MM.1S (cell line): ENCODE measurements around the gene INPP5F.

Experiments
- DNase-seq: peaks from one replicate; pipeline ENCODE4 v3.0.0-alpha.2; 2015
- H2AFZ ChIP-seq: fragments of 300-600 bp; sonication (generic); 2 replicates; pipeline ENCODE4 v1.6.0; 2016; ENCODE audit warnings: antibody characterized with exemption, low read length
- H3F3A ChIP-seq: fragments of 300-600 bp; sonication (generic); 2 replicates; pipeline ENCODE4 v1.6.1; 2016; ENCODE audit warnings: mild to moderate bottlenecking, antibody characterized with exemption, low read length, moderate library complexity, mixed read lengths; ENCODE audit not compliant: insufficient read depth
- H3K27ac ChIP-seq: fragments of 300-600 bp; sonication (generic); 2 replicates; pipeline ENCODE4 v1.5.1; 2016; ENCODE audit warnings: mild to moderate bottlenecking, low read length
- H3K27me3 ChIP-seq: fragments of 300-600 bp; sonication (generic); replicated peaks from 2 replicates; pipeline ENCODE4 v1.6.0; 2016; ENCODE audit warnings: low read length; ENCODE audit not compliant: insufficient read depth
- H3K36me3 ChIP-seq: fragments of 300-600 bp; sonication (generic); replicated peaks from 2 replicates; pipeline ENCODE4 v1.6.1; 2016; ENCODE audit warnings: mild to moderate bottlenecking, low read length, mixed read lengths; ENCODE audit not compliant: insufficient read depth
- H3K4me1 ChIP-seq: fragments of 300-600 bp; sonication (generic); 2 replicates; pipeline ENCODE4 v1.6.1; 2016; ENCODE audit warnings: low read length, mixed read lengths
- H3K4me2 ChIP-seq: fragments of 300-600 bp; sonication (generic); 2 replicates; pipeline ENCODE4 v1.6.0; 2016; ENCODE audit warnings: low read depth, low read length
- H3K4me3 ChIP-seq: fragments of 300-600 bp; sonication (generic); 2 replicates; pipeline ENCODE4 v1.5.1; 2016; ENCODE audit warnings: low read length, mixed read lengths
- H3K79me2 ChIP-seq: fragments of 300-600 bp; sonication (generic); 2 replicates; pipeline ENCODE4 v1.6.1; 2016; ENCODE audit warnings: mixed run types, low read length, mixed read lengths
- H3K9ac ChIP-seq: fragments of 300-600 bp; sonication (generic); 2 replicates; pipeline ENCODE4 v1.6.1; 2016; ENCODE audit warnings: low read length, mixed read lengths
- H3K9me2 ChIP-seq: fragments of 300-600 bp; sonication (generic); replicated peaks from 2 replicates; pipeline ENCODE4 v1.6.1; 2016; ENCODE audit warnings: mild to moderate bottlenecking, low read length, mixed read lengths; ENCODE audit not compliant: insufficient read depth
- H3K9me3 ChIP-seq: fragments of 300-600 bp; sonication (generic); replicated peaks from 2 replicates; pipeline ENCODE4 v1.6.1; 2016; ENCODE audit warnings: mild to moderate bottlenecking, low read length, mixed read lengths; ENCODE audit not compliant: insufficient read depth
- H4K20me1 ChIP-seq: fragments of 300-600 bp; sonication (generic); 2 replicates; pipeline ENCODE4 v1.6.1; 2016; ENCODE audit warnings: mild to moderate bottlenecking, low read length, moderate library complexity, mixed read lengths; ENCODE audit not compliant: insufficient read depth
- EZH2 ChIP-seq: fragments of 300-600 bp; sonication (generic); optimal IDR thresholded peaks from 2 replicates; pipeline ENCODE3; 2017; ENCODE audit warnings: low read depth, mild to moderate bottlenecking, antibody characterized with exemption, low read length, mixed read lengths
- EZH2phosphoT487 ChIP-seq: fragments of 300-600 bp; sonication (generic); IDR thresholded peaks from 2 replicates; pipeline ENCODE4 v1.6.1; 2018; ENCODE audit warnings: antibody characterized with exemption, low read length
- TF ChIP-seq, protein P1 (sequence below): fragments of 300-600 bp; sonication (generic); IDR thresholded peaks from 2 replicates; pipeline ENCODE4 v1.5.1; 2016; ENCODE audit warnings: antibody characterized with exemption, low read length, mixed read lengths

The INPP5F gene

GRCh38 chr10:119818889-119819270, 93.0 kb downstream of the INPP5F start:
- Histone ChIP-seq H3K79me2 (no peaks in the 10 kb centered on the region), H3K27me3 (no peaks in the 10 kb centered on the region), H3K36me3 (no peaks in the 10 kb centered on the region), H2AFZ (no peak overlapping the region), H3K4me1 (no peaks in the 10 kb centered on the region), H3K9ac (no peak overlapping the region), H3F3A (no peaks in the 10 kb centered on the region), H3K9me3 (no peaks in the 10 kb centered on the region), H4K20me1 (no peaks in the 10 kb centered on the region), H3K4me3 (no peak overlapping the region), H3K9me2 (no peaks in the 10 kb centered on the region), H3K4me2 (no peak overlapping the region), H3K27ac (no peak overlapping the region)
- no peak for DNase-seq
- TF ChIP-seq EZH2phosphoT487 (no peak), EZH2 (no peak)
- TF ChIP-seq, protein P1, sequence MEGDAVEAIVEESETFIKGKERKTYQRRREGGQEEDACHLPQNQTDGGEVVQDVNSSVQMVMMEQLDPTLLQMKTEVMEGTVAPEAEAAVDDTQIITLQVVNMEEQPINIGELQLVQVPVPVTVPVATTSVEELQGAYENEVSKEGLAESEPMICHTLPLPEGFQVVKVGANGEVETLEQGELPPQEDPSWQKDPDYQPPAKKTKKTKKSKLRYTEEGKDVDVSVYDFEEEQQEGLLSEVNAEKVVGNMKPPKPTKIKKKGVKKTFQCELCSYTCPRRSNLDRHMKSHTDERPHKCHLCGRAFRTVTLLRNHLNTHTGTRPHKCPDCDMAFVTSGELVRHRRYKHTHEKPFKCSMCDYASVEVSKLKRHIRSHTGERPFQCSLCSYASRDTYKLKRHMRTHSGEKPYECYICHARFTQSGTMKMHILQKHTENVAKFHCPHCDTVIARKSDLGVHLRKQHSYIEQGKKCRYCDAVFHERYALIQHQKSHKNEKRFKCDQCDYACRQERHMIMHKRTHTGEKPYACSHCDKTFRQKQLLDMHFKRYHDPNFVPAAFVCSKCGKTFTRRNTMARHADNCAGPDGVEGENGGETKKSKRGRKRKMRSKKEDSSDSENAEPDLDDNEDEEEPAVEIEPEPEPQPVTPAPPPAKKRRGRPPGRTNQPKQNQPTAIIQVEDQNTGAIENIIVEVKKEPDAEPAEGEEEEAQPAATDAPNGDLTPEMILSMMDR, result no peak

DNA sequence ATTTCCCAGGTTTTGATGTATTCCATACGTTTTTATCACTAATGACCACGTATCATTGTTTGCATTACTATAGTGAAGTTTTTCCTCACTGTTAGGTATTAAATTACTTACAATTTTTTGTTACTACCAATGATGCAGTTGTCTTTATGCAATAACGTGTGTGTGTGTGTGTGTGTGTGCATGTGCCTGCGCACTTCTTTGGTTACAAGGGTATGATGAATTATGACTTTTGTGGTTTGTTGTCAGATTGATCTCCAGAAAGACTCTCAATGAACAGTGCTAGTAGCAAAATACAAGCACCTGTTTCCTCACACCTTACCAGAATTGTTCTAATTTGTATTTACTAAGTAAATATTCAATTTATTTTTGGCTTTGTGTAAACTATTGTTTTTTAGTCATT, 95.3 kb downstream of the INPP5F start:
- DNase-seq, result no peak
- H3K79me2 ChIP-seq, result no peaks in the 10 kb centered on the region
- H3K27me3 ChIP-seq, result no peaks in the 10 kb centered on the region
- no peaks in the 10 kb centered on the region for H3K36me3 ChIP-seq
- H2AFZ ChIP-seq, result no peak overlapping the region
- H3K4me3 ChIP-seq, result no peak overlapping the region
- no peaks in the 10 kb centered on the region for H3K9me3 ChIP-seq
- H3K27ac ChIP-seq, result no peak overlapping the region
- no peaks in the 10 kb centered on the region for H3K4me1 ChIP-seq
- no peak overlapping the region for H3K4me2 ChIP-seq
- no peak overlapping the region for H3K9ac ChIP-seq
- no peaks in the 10 kb centered on the region for H3K9me2 ChIP-seq
- TF ChIP-seq, protein P1, result no peak
- TF ChIP-seq EZH2phosphoT487 (no peak), EZH2 (no peak)
- H4K20me1 ChIP-seq, result no peaks in the 10 kb centered on the region
- H3F3A ChIP-seq, result no peaks in the 10 kb centered on the region

- H3K27ac ChIP-seq, result no peak overlapping the region
- DNase-seq, result no peak
- H3K79me2 ChIP-seq, result no peaks in the 10 kb centered on the region
- H2AFZ ChIP-seq, result no peak overlapping the region
- no peaks in the 10 kb centered on the region for H3F3A ChIP-seq
- no peaks in the 10 kb centered on the region for H3K36me3 ChIP-seq
- H4K20me1 ChIP-seq, result no peaks in the 10 kb centered on the region
- H3K27me3 ChIP-seq, result no peaks in the 10 kb centered on the region
- no peak overlapping the region for H3K4me2 ChIP-seq
- no peaks in the 10 kb centered on the region for H3K9me2 ChIP-seq
- H3K4me1 ChIP-seq, result no peaks in the 10 kb centered on the region
- no peaks in the 10 kb centered on the region for H3K9me3 ChIP-seq
- TF ChIP-seq EZH2phosphoT487, result no peak
- TF ChIP-seq, protein P1, result no peak
- no peak for TF ChIP-seq EZH2
- no peak overlapping the region for H3K4me3 ChIP-seq
- no peak overlapping the region for H3K9ac ChIP-seq
Measured at GRCh38 chr10:119824299-119824698, 98.4 kb downstream of the INPP5F start.
